HG03039 (cell line): Measurements from ENCODE around the gene ARHGAP21.

Source experiments
- ATAC-seq: cut with Tn5 transposase; IDR thresholded peaks from one replicate; pipeline ENCODE4 v1.9.1; 2021; ENCODE audit warnings: mild to moderate bottlenecking, moderate library complexity; ENCODE audit not compliant: unreplicated experiment

Gene ARHGAP21

GRCh38 chr10:24723386-24723787 lies 300 bp downstream of the ARHGAP21 start:
- ATAC-seq = peak; percentile 17

- ATAC-seq = peak; percentile 25
These were observed 856 bp downstream of the ARHGAP21 start for GRCh38 chr10:24722676-24723385.

- ATAC-seq = no peak
These were observed 1.5 kb downstream of the ARHGAP21 start for GRCh38 chr10:24722131-24722675.

- no peak for ATAC-seq
These were observed 2.2 kb downstream of the ARHGAP21 start for GRCh38 chr10:24721229-24722106.

- no peak for ATAC-seq
These were observed 3.6 kb downstream of the ARHGAP21 start for GRCh38 chr10:24720096-24720495.

- no peak for ATAC-seq
These were observed 5.4 kb downstream of the ARHGAP21 start for GRCh38 chr10:24718031-24718855.

GRCh38 chr10:24716295-24716694 lies 7.4 kb downstream of the ARHGAP21 start:
- no peak for ATAC-seq

- no peak for ATAC-seq
These were observed 8.4 kb downstream of the ARHGAP21 start for GRCh38 chr10:24715246-24715769.

- no peak for ATAC-seq
These were observed 10.6 kb downstream of the ARHGAP21 start for GRCh38 chr10:24713086-24713485.

- ATAC-seq = no peak
These were observed 12.2 kb downstream of the ARHGAP21 start for GRCh38 chr10:24711465-24711864.

- ATAC-seq = no peak
These were observed 15.6 kb downstream of the ARHGAP21 start for GRCh38 chr10:24708081-24708480.

GRCh38 chr10:24707445-24707844 lies 16.2 kb downstream of the ARHGAP21 start:
- ATAC-seq = peak; percentile 53

GRCh38 chr10:24706479-24707118 lies 17.1 kb downstream of the ARHGAP21 start:
- ATAC-seq = peak; percentile 63

- ATAC-seq = no peak
These were observed 20.0 kb downstream of the ARHGAP21 start for GRCh38 chr10:24703700-24704099.

- ATAC-seq = peak; percentile 92
These were observed 22.2 kb downstream of the ARHGAP21 start for GRCh38 chr10:24701447-24701846.

- ATAC-seq = no peak
These were observed 22.7 kb downstream of the ARHGAP21 start for GRCh38 chr10:24700948-24701347.

- ATAC-seq = no peak
These were observed 25.4 kb downstream of the ARHGAP21 start for GRCh38 chr10:24698270-24698669.

- no peak for ATAC-seq
These were observed 26.6 kb downstream of the ARHGAP21 start for GRCh38 chr10:24697080-24697479.

GRCh38 chr10:24695452-24695851 lies 28.2 kb downstream of the ARHGAP21 start:
- ATAC-seq = no peak

- no peak for ATAC-seq
These were observed 29.6 kb downstream of the ARHGAP21 start for GRCh38 chr10:24694086-24694485.
